ENCODE data around the gene RPL11. TPM values are rescaled to one million over a fixed set of nuclear protein-coding genes. Genes with fewer than 3 reads are reported as not detected.
"Not testable (repeated sequence)": the region's sequence is repeated elsewhere in the genome, so short reads cannot be mapped to it uniquely, and the experiment has no call there.

RPL11 gene
- total RNA-seq, 1 donor from 2014 or later, result 948 TPM

DNA sequence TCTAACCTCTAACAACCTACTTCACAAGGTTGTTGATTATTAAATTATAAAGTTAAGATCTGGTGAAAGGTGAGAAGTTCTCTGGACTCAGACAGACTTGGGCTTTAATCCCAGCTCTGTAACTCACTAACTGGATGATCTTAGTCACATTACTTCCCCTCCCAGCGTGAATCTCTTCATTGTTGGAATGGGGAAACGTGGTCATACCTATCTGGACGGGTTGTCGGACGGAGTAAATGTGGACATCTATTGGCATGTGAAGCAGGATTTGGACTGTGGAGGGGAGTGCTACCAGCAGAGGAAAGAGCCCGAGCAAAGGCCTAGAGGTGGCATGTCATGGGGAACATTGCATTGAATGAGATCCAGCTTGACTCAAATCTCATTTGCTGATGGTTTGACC, 45.1 kb upstream of the RPL11 start:
- H3K36me3 ChIP-seq, result no peaks in the 10 kb centered on the region
- DNase-seq (ENCODE audit: extremely low spot score in 2 of 2), result no peak
- no peaks in the 10 kb centered on the region for H3K27me3 ChIP-seq
- H3K4me1 ChIP-seq, result no peaks in the 10 kb centered on the region
- H3K4me3 ChIP-seq, result no peak overlapping the region
- no peak for TF ChIP-seq POLR2AphosphoS5 (IDR thresholded peaks at IDR 0.05; ENCODE audit: insufficient read depth in 1 of 2, low read depth in 1 of 2)
- TF ChIP-seq POLR2A (IDR thresholded peaks at IDR 0.05), result no peak
- TF ChIP-seq, protein P1, sequence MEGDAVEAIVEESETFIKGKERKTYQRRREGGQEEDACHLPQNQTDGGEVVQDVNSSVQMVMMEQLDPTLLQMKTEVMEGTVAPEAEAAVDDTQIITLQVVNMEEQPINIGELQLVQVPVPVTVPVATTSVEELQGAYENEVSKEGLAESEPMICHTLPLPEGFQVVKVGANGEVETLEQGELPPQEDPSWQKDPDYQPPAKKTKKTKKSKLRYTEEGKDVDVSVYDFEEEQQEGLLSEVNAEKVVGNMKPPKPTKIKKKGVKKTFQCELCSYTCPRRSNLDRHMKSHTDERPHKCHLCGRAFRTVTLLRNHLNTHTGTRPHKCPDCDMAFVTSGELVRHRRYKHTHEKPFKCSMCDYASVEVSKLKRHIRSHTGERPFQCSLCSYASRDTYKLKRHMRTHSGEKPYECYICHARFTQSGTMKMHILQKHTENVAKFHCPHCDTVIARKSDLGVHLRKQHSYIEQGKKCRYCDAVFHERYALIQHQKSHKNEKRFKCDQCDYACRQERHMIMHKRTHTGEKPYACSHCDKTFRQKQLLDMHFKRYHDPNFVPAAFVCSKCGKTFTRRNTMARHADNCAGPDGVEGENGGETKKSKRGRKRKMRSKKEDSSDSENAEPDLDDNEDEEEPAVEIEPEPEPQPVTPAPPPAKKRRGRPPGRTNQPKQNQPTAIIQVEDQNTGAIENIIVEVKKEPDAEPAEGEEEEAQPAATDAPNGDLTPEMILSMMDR (IDR thresholded peaks at IDR 0.05), result no peak
- no peak overlapping the region for H3K27ac ChIP-seq
- intact Hi-C loops (cut with DNase I), result no loop called here
- no peaks in the 10 kb centered on the region for H3K9me3 ChIP-seq

DNA sequence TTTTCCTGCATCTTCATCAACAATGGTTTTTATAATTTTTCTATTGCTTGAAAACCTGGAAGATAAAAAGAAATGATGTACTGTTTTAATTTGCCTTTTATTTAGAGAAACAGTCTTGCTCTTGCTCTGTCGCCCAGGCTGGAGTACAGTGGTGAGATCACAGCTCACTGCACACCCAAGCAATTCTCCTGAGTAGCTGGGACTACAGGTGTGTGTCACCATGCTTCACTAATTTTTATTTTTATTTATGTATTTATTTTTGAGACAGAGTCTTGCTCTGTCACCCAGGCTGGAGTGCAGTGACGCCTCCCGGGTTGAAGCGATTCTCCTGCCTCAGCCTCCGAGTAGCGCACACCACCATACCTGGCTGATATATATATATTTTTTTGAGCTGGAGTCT, 43.0 kb upstream of the RPL11 start:
- no peak for DNase-seq (ENCODE audit: extremely low spot score in 2 of 2)
- Histone ChIP-seq H3K36me3 (no peaks in the 10 kb centered on the region), H3K9me3 (no peaks in the 10 kb centered on the region), H3K4me1 (no peaks in the 10 kb centered on the region), H3K27me3 (no peaks in the 10 kb centered on the region), H3K27ac (no peak overlapping the region), H3K4me3 (no peak overlapping the region)
- TF ChIP-seq, protein P1 (IDR thresholded peaks at IDR 0.05), result no peak
- no peak for TF ChIP-seq POLR2A (IDR thresholded peaks at IDR 0.05)
- TF ChIP-seq POLR2AphosphoS5 (IDR thresholded peaks at IDR 0.05; ENCODE audit: insufficient read depth in 1 of 2, low read depth in 1 of 2), result no peak
- intact Hi-C loops (cut with DNase I), result no loop called here

DNA sequence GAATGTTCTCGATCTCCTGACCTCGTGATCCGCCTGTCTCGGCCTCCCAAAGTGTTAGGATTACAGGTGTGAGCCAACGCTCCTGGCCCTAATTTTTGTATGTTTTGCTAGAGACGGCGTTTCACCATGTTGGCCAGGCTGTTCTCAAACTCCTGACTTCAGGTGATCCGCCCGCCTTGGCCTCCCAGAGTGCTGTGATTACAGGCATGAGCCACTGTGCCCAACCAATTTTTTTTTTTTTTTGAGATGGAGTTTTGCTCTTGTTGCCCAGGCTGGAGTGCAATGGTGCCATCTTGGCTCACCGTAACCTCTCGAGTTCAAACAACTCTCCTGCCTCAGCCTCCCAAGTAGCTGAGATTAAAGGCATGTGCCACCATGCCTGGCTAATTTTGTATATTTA, 42.4 kb upstream of the RPL11 start:
- H3K4me1 ChIP-seq; DNase-seq (ENCODE audit: extremely low spot score in 2 of 2); H3K9me3 ChIP-seq; H3K27me3 ChIP-seq; H3K4me3 ChIP-seq; H3K36me3 ChIP-seq; intact Hi-C loops (cut with DNase I); H3K27ac ChIP-seq: not testable (repeated sequence)

- DNase-seq (ENCODE audit: extremely low spot score in 2 of 2), result no peak
- Histone ChIP-seq H3K4me1 (no peaks in the 10 kb centered on the region), H3K36me3 (no peaks in the 10 kb centered on the region), H3K9me3 (no peaks in the 10 kb centered on the region), H3K27me3 (no peaks in the 10 kb centered on the region), H3K27ac (no peak overlapping the region), H3K4me3 (no peak overlapping the region)
- intact Hi-C loops (cut with DNase I), result no loop called here
- TF ChIP-seq, protein P1 (IDR thresholded peaks at IDR 0.05), result no peak
- no peak for TF ChIP-seq POLR2A (IDR thresholded peaks at IDR 0.05)
- no peak for TF ChIP-seq POLR2AphosphoS5 (IDR thresholded peaks at IDR 0.05; ENCODE audit: insufficient read depth in 1 of 2, low read depth in 1 of 2)
Observed at GRCh38 chr1:23650344-23650990, 41.1 kb upstream of the RPL11 start.

DNA sequence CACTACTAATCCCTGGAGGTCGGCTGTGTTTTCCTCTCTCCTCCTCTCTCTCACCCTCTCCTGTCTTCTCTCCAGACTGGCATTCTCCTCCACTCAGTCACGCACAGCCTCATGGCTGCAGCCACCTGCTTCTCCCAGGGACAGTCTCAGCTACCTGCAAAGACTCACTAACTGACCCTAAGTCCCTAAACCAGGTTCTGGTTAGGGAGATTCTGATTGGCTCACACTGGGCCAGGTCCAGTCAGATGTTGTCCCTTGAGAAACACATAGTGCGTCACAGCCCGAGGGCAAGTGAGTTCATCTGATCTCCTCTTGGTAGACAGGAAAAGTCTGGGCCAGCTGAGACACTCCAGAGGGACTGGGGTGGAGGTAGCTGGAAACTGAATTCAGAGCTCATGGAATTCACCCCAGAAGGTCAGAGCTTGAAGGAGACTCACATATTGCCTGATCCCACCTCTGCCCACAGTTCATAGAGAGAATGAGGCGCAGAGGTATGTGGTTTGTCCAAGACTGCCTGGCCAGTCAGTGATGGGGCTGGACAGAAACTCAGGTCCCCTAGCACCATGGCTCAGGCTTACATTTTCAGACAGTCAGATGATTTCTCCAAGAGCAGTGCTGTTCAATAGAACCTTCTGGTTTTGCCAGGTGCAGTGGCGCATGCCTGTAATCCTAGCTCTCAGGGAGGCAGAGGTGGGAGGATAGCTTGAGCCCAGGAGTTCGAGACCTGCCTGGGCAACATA, 40.4 kb upstream of the RPL11 start:
- no peak overlapping the region for H3K27ac ChIP-seq
- TF ChIP-seq POLR2A (IDR thresholded peaks at IDR 0.05), result no peak
- TF ChIP-seq, protein P1 (IDR thresholded peaks at IDR 0.05), result no peak
- no peak for TF ChIP-seq POLR2AphosphoS5 (IDR thresholded peaks at IDR 0.05; ENCODE audit: insufficient read depth in 1 of 2, low read depth in 1 of 2)
- no peaks in the 10 kb centered on the region for H3K36me3 ChIP-seq
- H3K27me3 ChIP-seq, result no peaks in the 10 kb centered on the region
- no peak for DNase-seq (ENCODE audit: extremely low spot score in 2 of 2)
- no peaks in the 10 kb centered on the region for H3K9me3 ChIP-seq
- no peaks in the 10 kb centered on the region for H3K4me1 ChIP-seq
- intact Hi-C loops (cut with DNase I), result no loop called here
- no peak overlapping the region for H3K4me3 ChIP-seq
